ENCODE data around the gene TRIP10.

TRIP10 gene

DNA sequence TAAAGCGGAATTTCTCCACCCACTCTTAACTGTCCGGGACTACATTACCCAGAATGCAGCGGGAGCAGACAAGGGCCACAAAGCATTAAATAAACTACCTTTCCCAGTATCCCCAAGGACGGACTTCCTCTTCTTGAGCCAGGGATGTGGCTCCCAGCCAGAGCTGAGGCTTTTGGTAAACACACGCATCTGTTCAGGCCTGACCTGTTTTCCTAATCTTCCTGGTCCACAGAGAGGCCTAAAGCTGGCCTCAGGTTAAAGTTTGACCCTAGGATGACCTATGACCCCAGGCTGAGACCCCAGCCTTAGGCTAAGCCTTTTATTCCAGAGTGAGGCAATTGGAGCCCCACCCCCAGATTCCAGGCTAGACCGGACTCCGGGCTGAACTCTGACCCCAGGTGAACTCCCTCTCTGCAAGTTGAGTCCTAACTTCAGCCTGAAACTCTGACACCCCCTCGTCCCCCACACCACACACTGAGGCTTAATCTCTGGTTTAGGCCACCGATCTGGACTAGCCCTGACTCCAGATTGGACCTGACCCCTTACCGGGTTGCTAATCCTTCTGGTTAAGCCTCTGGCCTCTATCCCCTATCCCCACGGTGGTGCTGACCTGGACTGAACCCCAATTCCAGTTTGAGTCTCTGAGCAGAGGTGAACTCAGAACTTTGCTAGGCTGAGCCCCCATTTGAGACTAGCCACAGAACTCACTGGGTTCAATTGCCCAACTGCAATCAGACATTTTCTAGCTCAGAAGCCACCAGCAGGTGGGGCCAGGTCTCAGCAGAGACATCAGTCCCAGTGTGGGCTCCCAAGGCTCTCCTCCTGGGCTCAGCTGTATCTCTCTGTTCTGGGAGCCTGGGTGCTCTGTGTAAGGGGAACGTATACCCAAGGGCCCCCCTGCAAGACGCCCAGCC is 1.4 kb upstream of the TRIP10 start:
- TF ChIP-seq GATA2 (IDR thresholded peaks at IDR 0.05; ENCODE audit: low read depth, low read length): no peak

DNA sequence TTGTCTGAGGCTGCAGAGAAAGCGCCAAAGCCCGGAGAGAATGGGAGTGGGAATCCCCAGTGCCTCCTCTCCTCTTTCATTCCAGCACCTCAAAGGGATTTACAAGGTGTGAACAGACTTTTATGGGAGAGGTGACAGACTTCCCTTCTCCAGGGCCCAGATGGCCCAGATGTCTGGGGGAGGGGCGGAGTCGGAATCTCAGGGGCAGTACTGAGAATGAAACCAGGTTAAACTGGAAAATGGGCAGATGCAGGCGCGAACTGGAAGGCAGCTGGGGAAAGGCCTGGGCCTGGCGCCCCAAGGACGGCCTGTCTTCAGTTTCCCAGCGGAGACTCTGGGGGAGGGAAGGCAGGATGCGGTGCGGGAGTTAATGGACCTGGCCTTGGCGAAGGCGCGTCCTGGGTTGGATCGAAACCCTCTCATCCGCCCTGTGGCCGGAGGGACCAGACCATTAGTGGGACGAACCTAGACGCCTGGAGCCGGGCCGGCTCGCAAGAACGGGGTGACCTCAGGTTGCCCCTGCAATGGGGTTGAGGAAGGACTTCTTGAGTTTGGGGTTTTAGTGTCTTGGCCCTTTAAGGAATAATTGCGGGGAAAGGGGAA is 592 bp upstream of the TRIP10 start:
- TF ChIP-seq GATA3 (IDR thresholded peaks at IDR 0.05; ENCODE audit: low read depth, low read length) (no peak), GATA2 (IDR thresholded peaks at IDR 0.05; ENCODE audit: low read depth, low read length) (no peak)

DNA sequence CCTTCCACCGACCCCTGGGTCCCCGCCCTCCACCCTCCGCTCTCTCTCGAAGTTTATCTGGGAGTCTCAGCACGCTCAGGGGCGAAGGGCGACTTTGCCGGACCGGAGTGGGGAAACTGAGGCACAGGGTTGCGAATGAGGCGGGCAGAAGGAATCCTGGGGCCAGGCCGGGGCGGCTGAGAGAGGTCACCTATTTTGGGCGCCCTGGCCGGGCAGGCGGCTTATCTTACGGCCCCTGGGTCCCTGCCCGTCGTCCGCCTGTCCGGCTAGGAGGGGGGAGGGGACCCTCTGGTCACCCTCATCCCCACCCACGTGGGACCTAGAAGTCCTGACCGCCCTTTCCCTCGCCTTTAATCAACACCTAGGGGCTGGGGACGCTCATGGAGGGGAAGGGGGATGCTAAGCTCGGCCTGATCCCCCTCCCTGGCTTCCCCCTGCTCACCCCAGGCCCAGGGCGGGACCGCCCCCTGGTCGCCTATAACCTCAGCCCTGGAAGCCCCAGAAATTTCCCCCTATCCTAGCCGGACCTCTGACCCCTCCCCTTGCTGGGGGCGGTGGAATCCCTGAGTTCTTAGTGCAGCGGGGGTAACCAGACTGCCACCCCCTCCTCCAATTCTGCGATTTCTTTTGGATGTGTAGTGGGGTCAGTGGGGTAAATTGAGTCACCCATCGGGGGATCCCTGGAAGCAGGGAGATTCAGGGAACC is 556 bp downstream of the TRIP10 start:
- TF ChIP-seq GATA3 (IDR thresholded peaks at IDR 0.05; ENCODE audit: low read depth, low read length): no peak
- TF ChIP-seq GATA2 (IDR thresholded peaks at IDR 0.05; ENCODE audit: low read depth, low read length): no peak

DNA sequence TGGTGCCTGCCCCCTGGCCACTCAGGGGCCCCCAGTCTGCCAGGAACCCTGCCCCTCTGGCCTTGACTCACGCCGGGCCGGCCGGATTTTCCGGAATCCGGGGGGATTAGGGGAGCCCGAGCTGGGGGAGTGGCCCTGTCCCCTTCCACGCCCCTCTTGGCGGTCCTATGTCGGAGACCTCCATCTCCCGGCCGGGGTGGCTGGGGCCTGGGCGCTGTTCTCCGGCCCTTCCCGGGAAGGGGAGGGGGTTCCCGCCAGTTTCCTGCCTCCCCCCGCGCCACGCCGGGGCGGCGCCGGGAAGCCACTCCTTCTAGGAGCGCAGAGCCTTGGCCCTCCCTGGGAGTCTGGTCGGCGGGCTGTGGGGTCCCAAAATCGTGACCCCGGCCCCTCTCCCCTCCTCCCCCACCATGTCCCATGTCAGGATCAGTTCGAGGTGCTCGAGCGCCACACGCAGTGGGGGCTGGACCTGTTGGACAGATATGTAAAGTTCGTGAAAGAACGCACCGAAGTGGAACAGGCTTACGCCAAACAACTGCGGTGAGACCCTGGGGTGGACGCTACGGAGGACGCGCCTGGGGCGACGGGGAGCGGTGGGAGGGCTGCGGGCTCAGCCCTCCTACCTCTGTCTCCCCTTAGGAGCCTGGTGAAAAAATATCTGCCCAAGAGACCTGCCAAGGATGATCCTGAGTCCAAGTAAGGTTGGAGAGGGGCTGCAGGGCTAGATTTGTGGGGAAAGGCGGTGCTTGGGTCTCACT is 1.3 kb downstream of the TRIP10 start:
- TF ChIP-seq GATA2 (IDR thresholded peaks at IDR 0.05; ENCODE audit: low read depth, low read length): no peak
- TF ChIP-seq GATA3 (IDR thresholded peaks at IDR 0.05; ENCODE audit: low read depth, low read length): no peak

DNA sequence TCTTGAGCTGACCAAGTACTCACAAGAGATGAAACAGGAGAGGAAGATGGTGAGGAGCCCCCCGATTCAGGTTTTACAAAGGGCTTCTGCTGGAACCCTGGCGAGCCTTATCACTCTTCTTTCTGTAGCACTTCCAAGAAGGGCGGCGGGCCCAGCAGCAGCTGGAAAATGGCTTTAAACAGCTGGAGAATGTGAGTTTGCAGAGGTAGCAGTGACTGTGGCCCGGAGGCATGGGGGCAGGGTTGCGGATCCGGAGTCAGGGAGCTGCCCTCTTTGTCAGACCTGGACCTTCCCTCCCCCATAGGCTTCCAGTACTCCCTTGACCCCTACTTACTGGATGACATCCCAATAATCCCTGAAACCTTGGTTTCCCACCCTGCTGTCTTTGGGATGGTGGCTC is 3.6 kb downstream of the TRIP10 start:
- TF ChIP-seq GATA3 (IDR thresholded peaks at IDR 0.05; ENCODE audit: low read depth, low read length): no peak

DNA sequence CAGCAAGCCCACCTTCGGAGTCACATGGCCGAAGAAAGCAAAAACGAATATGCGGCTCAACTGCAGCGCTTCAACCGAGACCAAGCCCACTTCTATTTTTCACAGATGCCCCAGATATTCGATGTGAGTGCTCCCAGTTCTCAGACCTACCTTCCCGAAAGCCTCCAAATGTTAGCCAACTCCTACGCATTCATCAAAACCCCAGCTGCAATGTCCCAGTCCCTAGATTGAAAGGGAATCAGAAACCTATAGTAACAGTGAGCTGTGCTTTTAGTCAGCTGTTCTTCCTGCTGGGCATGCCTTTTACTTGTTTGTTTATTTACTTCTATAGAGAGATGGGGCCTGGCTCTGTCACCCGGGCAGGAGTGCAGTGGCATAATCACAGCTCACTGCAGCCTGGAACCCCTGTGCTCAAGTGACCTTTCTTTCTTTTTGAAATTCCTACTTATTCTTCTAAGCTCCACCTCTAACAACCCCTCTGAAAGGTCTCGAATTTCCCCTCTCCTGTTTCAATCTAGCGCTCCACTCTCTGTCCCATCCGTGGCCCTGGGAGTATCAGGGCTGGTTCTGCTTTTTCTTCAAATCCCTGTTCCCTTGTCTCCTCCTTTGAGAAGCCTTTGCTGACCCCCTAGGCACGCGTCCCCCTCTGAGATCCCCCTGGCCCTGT is 4.4 kb downstream of the TRIP10 start:
- TF ChIP-seq GATA2 (IDR thresholded peaks at IDR 0.05; ENCODE audit: low read depth, low read length) (no peak), GATA3 (IDR thresholded peaks at IDR 0.05; ENCODE audit: low read depth, low read length) (no peak)

DNA sequence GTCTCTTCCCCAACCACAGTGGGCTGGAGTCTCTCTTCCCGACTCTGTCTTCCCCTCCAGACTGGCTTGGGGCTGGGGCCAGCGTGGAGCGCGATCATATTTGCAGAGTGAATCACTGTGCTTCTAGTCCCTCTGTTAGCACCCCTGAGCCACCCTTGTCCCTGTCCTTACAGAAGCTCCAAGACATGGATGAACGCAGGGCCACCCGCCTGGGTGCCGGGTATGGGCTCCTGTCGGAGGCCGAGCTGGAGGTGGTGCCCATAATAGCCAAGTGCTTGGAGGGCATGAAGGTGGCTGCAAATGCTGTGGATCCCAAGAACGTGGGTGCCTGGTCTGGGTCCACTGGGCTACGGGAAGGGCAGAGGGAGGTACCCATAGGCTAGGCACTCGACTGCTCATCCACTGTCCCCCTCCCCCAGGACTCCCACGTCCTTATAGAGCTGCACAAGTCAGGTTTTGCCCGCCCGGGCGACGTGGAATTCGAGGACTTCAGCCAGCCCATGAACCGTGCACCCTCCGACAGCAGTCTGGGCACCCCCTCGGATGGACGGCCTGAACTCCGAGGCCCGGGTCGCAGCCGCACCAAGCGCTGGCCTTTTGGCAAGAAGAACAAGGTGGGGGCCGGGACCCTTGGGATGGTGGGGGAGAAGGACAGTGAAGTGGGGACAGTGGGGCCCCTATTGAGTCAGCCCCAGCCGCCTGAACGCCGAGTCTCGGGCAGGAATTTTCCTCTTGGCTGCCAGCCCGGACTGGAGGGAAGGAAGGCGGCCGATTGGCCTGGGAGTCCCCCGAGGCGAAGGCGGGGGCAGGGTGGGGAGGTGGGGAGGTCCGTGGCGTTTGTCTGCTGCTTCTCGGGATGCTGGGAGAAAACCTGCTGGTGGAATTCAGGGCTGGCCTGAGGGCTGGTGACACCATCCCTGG is 5.2 kb downstream of the TRIP10 start:
- TF ChIP-seq GATA3 (IDR thresholded peaks at IDR 0.05; ENCODE audit: low read depth, low read length) (no peak), GATA2 (IDR thresholded peaks at IDR 0.05; ENCODE audit: low read depth, low read length) (no peak)

DNA sequence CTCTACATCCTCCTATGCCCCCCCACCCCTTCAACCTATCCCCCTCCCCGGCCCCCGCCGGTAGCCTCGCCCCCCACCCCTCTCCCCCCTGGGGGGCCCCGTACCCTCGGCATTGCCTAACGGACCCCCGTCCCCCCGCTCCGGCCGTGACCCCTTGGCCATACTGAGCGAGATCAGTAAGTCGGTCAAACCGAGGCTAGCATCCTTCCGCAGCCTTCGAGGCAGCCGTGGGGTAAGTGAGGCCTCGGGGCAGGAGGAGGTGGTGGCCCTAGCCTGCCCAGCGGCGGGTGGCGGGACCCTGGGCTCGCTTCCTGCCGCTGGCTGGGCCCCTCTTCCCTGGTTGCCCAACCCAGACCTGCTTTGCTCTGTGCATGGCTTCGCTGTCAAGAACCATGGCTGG is 6.5 kb downstream of the TRIP10 start:
- TF ChIP-seq GATA2 (IDR thresholded peaks at IDR 0.05; ENCODE audit: low read depth, low read length) (no peak), GATA3 (IDR thresholded peaks at IDR 0.05; ENCODE audit: low read depth, low read length) (no peak)

DNA sequence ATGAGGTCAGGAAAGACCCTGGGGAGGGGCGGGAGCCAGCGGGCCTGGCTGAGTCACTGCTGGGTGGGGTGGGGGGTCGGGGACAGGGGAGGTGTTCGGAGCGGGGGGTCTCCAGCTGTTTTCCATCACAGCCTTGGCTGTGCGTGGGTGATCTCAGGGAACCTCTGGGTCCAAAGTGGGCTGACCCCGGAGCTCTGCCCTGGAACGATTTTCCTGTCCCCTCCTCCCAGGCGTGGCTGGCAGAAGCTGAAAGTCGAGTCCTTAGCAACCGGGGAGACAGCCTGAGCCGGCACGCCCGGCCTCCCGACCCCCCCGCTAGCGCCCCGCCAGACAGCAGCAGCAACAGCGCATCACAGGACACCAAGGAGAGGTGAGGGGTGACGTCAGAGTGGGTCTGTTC is 10.6 kb downstream of the TRIP10 start:
- TF ChIP-seq GATA2 (IDR thresholded peaks at IDR 0.05; ENCODE audit: low read depth, low read length): no peak

DNA sequence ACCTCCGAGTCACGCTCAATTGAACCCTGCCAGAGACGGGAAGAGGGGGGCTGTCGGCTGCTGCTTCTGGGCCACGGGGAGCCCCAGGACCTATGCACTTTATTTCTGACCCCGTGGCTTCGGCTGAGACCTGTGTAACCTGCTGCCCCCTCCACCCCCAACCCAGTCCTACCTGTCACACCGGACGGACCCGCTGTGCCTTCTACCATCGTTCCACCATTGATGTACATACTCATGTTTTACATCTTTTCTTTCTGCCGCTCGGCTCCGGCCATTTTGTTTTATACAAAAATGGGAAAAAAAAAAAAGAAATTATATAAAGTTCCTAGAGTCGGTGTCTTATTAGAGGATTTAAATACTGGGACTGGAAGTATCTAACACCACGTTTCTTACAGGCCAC is 11.7 kb downstream of the TRIP10 start:
- TF ChIP-seq GATA3 (IDR thresholded peaks at IDR 0.05; ENCODE audit: low read depth, low read length) (no peak), GATA2 (IDR thresholded peaks at IDR 0.05; ENCODE audit: low read depth, low read length) (no peak)

DNA sequence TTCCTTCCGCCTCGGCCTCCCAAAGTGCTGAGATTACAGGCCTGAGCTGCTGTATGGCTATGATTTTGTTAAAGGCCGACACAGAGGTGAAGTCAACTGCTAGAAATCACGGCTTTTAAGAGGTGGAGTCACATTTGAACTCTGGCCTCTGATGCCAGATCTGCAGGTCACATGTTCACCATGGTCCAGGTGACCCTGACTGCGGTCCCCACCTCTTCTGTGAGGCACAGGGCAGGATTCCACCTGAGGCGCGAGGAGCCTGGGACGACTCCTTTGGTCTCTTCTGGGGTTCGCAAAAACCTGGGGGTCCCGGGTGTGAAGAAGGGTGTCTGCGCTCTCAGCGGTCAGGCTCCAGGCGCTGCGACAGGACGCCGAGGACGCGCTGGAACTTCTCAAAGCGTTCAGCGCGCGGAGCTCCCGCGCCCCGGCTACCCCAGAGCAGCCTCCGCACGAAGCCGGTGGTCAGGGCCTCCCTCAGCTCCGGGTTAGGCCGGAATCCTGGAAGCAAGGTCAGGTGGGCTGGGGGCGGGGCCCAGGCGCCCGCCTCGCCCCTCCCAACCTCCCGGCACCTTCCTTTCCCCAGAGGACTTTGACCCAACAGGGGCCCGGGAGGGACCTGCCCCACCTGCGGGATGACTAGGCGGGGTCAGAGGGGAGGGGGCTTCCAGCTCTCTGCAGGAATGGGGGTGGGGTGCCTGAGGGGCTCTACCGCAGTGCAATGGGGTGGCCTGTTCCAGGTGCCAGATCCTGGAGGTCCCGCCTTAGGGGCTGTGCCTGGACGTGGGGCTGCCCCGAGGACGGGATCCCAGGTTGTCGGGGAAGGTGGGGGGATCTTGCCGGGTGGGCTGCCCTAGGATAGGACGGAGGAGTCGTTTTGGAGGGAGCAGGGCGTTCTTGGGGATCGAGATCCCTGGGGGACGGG is 13.0 kb downstream of the TRIP10 start:
- TF ChIP-seq GATA2 (IDR thresholded peaks at IDR 0.05; ENCODE audit: low read depth, low read length) (no peak), GATA3 (IDR thresholded peaks at IDR 0.05; ENCODE audit: low read depth, low read length) (no peak)
